GDM1 (cell line): Measurements from ENCODE around the gene ZBTB16.

Experiments
- DNase-seq: peaks from one replicate; lab custom pipeline; 2025; lab: John Stamatoyannopoulos, UW

The ZBTB16 gene

GRCh38 chr11:114084414-114084813, 24.9 kb downstream of the ZBTB16 start:
- no peak for DNase-seq

- no peak for DNase-seq
Measured at GRCh38 chr11:114085965-114086793, 26.7 kb downstream of the ZBTB16 start.

- DNase-seq, result no peak
Measured at GRCh38 chr11:114087025-114087424, 27.5 kb downstream of the ZBTB16 start.

GRCh38 chr11:114088216-114088615, 28.7 kb downstream of the ZBTB16 start:
- DNase-seq, result no peak

- DNase-seq, result no peak
Measured at GRCh38 chr11:114088836-114089235, 29.3 kb downstream of the ZBTB16 start.

GRCh38 chr11:114089748-114090147, 30.2 kb downstream of the ZBTB16 start:
- DNase-seq, result no peak

- no peak for DNase-seq
Measured at GRCh38 chr11:114090225-114090910, 30.9 kb downstream of the ZBTB16 start.

GRCh38 chr11:114090976-114091375, 31.5 kb downstream of the ZBTB16 start:
- no peak for DNase-seq

GRCh38 chr11:114091516-114092397, 32.2 kb downstream of the ZBTB16 start:
- no peak for DNase-seq

- no peak for DNase-seq
Measured at GRCh38 chr11:114092478-114092877, 33.0 kb downstream of the ZBTB16 start.

- no peak for DNase-seq
Measured at GRCh38 chr11:114092953-114093352, 33.4 kb downstream of the ZBTB16 start.

- DNase-seq, result no peak
Measured at GRCh38 chr11:114094516-114094915, 35.0 kb downstream of the ZBTB16 start.

GRCh38 chr11:114095899-114096298, 36.4 kb downstream of the ZBTB16 start:
- no peak for DNase-seq

GRCh38 chr11:114097832-114098231, 38.3 kb downstream of the ZBTB16 start:
- DNase-seq, result peak; percentile 55

- no peak for DNase-seq
Measured at GRCh38 chr11:114098927-114099326, 39.4 kb downstream of the ZBTB16 start.

- DNase-seq, result no peak
Measured at GRCh38 chr11:114099392-114100178, 40.1 kb downstream of the ZBTB16 start.

- no peak for DNase-seq
Measured at GRCh38 chr11:114102993-114103896, 43.7 kb downstream of the ZBTB16 start.

- no peak for DNase-seq
Measured at GRCh38 chr11:114105611-114106010, 46.1 kb downstream of the ZBTB16 start.

GRCh38 chr11:114106047-114106446, 46.5 kb downstream of the ZBTB16 start:
- no peak for DNase-seq

GRCh38 chr11:114106986-114107385, 47.5 kb downstream of the ZBTB16 start:
- no peak for DNase-seq
